Suppressor macrophage treated with lipopolysaccharide for 4 hours (primary cell): Measurements from ENCODE around the gene TRIM44.
"Not testable (repeated sequence)": the region's sequence is repeated elsewhere in the genome, so short reads cannot be mapped to it uniquely, and the experiment has no call there.

Experiments
- DNase-seq: peaks from one replicate; pipeline ENCODE4 v3.0.0-alpha.2; 2020

TRIM44 gene

DNA sequence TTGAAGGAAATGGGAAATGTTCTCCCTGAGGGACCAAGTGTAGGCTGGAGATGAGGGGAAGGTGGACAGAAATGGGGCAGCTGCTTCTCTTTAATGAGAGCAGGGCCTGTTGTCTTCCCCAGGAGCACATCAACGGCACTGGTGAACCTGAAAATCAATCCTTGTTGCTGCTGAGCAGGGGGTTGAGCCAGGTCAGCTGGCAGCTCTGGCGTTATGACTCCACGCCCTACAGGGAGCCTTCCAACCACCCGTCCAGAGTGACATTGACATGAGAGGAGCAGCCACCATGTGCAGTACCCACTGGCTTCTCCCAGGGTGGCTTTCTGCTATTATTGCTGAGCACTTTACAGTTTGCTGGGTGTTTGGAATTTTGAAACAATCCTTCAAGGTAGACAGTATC, 164.4 kb downstream of the TRIM44 start:
- no peak for DNase-seq

DNA sequence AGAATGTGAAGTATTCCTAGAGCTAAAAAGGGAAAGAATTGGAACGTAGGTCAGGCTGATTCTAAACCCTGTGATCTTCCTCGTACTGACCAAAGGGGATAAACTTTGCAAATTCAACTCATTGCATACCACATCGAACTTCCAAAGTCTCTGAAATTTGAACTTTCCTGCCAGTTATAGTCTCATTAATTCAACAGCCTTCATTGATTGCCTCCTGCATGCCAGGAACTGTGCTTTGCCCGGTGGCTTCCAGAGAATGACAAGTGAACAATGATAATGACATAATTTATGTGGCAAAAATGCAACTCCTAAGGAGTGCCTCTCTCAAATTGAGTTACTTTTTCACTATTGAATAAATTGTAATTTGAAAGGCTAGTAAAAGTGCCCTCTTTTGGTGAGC, 173.6 kb downstream of the TRIM44 start:
- no peak for DNase-seq

DNA sequence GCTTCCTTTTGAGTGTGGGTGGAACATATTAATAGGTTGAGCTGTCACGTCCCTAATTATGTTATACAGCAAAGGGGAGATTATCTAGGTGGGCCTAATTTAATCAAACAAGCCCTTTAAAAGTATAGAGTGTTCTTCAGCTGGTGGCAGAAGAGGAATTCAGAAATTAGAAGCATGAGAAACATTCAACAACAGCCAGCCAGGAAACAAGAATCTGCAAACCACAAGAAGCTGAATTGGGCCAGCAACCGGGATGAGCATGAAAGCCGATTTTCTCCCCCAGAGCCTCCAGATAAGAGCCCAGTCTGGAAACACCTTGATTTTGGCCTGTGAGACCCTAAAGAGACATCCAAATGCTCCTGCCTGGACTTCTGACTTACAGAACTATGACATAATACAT, 175.5 kb downstream of the TRIM44 start:
- no peak for DNase-seq

DNA sequence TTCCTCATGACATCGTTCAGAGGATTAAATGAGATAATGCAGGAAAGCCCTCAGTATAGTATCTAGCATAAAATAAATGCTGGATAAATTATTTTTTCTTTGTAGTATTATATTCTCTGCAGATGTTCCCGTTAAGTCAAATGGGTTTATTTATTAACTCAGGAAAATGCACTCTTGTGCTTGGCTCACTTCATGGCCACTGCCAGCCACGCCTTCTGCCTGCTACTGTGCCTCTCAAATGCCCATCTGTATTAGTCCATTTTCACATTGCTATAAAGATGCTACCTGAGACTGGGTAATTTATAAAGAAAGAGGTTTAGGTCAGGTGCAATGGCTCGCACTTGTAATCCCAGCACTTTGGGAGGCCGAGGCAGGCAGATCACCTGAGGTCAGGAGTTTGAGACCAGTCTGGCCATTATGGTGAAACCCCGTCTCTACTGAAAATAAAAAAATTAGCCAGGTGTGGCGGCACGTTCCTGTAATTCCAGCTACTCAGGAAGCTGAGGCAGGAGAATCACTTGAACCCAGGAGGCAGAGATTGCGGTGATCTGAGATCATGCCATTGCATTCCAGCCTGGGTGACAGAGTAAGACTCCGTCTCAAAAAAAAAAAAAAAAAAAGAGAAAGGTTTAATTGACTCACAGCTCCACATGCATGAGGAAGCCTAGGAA, 176.3 kb downstream of the TRIM44 start:
- not testable (repeated sequence) for DNase-seq

- DNase-seq = peak; percentile 36
These were observed 177.0 kb downstream of the TRIM44 start for GRCh38 chr11:35839368-35840161.

DNA sequence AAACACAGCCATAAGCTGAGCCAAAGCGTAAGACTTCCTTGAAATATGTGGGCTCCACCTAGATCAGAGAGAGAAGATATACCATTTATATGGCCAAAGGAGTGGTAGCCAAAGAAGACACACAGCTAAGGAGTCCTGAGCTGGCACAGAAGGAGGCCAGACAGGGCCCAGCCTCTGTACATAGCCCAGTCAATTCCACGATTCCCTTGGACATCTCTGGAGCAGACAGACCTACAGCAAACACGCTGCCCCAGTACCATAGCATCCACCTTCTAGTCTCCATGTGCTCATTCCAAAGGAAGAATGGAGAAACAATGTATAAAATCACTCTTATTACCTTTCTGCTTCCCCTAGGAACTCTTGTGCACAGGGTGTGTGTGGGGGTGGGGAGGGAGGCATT, 179.2 kb downstream of the TRIM44 start:
- DNase-seq = no peak

- no peak for DNase-seq
These were observed 180.4 kb downstream of the TRIM44 start for GRCh38 chr11:35842958-35843357.

GRCh38 chr11:35844579-35844978, 182.0 kb downstream of the TRIM44 start:
- DNase-seq = no peak

GRCh38 chr11:35845860-35846259, 183.3 kb downstream of the TRIM44 start:
- DNase-seq = no peak

DNA sequence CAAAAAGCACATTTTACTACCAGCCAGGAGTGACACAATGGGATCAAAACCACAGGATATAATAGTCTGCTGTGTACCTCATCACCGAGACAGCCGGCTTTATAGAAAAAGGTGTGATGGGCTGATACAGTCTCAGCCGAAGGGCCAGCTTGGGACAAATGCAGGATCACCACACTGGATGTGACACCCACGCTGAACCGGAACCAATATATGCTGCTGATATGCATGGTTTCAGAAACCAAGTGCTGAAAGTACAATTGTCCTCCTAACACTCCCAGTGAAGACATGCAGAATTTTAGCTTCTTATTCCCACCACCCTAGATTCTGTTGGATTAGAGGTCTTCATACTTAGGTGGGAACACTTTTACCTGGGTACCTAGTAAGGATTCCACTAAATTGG, 184.3 kb downstream of the TRIM44 start:
- no peak for DNase-seq

GRCh38 chr11:35847473-35847872, 184.9 kb downstream of the TRIM44 start:
- no peak for DNase-seq

GRCh38 chr11:35848616-35849015, 186.0 kb downstream of the TRIM44 start:
- no peak for DNase-seq

DNA sequence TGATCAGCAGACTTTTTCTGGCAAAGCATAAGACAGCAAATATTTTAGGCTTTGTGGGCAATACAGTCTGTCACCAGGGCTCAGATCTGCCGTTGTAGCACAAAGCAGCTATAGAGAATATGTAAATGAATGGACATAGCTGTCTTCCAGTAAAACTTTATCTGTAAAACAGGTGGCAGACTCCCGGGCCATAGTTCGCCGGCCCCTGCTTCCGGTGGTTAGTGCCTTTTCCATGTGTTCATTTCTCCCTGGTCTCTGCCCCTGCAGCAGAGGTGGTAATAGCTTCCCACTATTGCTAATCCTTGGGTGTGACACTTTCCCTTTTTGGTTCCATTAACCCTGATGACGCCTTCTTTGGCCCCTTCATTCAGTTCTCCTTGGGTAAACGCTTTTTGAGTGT, 187.6 kb downstream of the TRIM44 start:
- DNase-seq = no peak

GRCh38 chr11:35851342-35851741, 188.8 kb downstream of the TRIM44 start:
- DNase-seq = no peak

DNA sequence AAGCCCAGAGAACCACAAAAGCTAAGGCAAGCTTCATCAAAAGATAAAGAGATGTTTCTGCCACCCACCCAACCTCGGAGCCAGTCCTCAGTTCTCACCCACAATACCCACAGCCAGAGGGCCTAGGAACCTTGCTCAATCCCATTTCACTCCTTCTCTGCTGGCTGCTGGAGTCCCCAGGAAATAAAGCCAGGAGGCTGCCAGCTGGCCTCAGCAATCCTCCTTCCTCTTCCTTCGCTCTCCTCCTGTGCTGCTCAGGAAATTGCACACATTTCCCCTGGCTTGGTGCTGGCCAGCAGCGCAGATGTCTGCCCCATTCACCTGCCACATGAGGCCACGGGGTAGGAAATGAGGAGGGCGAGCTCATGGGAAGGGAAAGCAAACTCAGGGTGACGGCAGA, 189.5 kb downstream of the TRIM44 start:
- DNase-seq = peak; percentile 32

DNA sequence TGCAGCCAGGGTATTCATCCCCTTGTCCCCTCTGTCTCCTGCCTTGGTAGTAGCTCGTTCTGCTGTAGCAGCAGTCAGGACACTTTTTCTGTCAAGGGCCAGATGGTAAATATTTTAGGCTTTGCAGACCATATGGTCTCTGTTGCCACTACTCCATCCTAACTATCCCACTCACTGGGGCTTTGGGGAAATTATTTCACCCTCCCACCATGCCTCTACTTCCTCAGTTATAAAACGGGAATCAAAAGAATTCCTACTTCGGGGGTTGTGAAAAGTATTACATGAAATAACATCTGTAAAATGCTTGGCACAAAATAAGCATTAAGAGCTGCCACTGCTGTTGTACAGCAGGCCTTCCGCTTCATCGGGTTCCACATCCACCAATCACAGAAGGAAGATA, 191.4 kb downstream of the TRIM44 start:
- DNase-seq = no peak

- DNase-seq = no peak
These were observed 193.1 kb downstream of the TRIM44 start for GRCh38 chr11:35855671-35856070.

DNA sequence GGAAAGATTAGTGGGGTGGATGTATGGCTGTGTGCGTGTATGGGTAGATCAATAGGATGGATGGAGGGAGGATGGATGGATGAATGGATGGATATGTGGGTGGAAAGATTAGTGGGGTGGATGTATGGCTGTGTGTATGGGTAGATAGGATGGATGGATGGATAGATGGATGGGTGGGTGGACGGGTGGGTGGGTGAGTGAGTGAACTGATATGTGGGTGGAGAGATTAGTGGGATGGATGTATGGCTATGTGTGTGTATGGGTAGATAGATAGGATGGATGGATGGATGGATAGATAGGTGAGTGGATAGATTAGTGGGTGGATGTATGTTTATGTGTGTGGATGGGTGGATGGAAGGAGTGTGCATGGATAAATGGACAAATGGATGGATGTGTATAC, 193.7 kb downstream of the TRIM44 start:
- no peak for DNase-seq

GRCh38 chr11:35856756-35857155, 194.2 kb downstream of the TRIM44 start:
- DNase-seq = no peak

GRCh38 chr11:35857922-35858321, 195.3 kb downstream of the TRIM44 start:
- no peak for DNase-seq

- peak; percentile 92 for DNase-seq
These were observed 196.7 kb downstream of the TRIM44 start for GRCh38 chr11:35859301-35859700.

- DNase-seq = not testable (repeated sequence)
These were observed 197.6 kb downstream of the TRIM44 start for GRCh38 chr11:35860194-35860593.

GRCh38 chr11:35861191-35861590, 198.6 kb downstream of the TRIM44 start:
- no peak for DNase-seq

GRCh38 chr11:35862666-35863065, 200.1 kb downstream of the TRIM44 start:
- no peak for DNase-seq

DNA sequence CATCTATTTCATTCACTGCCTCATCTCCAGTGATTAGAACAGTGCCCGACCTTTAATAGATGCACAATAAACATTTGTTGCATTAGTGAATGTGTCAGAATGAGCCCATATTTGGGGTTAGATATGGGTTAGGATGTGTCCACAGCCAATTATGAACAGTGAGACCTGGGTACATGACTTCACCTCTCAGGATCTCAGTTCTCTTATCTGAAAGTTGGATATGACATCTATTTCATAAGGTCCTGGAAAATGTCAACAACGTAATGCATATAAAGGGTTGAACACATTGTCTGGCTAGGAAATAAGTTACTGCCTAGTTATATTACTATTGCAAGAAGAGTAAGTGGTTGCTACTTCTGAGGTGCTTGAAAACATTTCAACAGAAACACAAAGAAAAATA, 201.6 kb downstream of the TRIM44 start:
- no peak for DNase-seq
